Sigmoid colon (tissue), 7 donors: Measurements from ENCODE around the gene RAB11FIP5. TPM values are rescaled to one million over a fixed set of nuclear protein-coding genes. Genes with fewer than 3 reads are reported as not detected.
A peak's percentile ranks its signal among the peaks of the same experiment; 100 is the strongest.

Experiments used
- DNase-seq: peaks from one replicate; pipeline ENCODE4 v3.0.0-alpha.2; 2019
- H3K27ac ChIP-seq, 4 donors: fragments of 200-600 bp; sonication (generic); one replicate each; pipeline ENCODE4 v1.5.1; 2016 to 2019; ENCODE audit warnings: mild to moderate bottlenecking in 1 of 4
- H3K27me3 ChIP-seq, 3 donors: fragments of 200-600 bp; sonication (generic); one replicate each; pipeline ENCODE4 v1.5.1; 2019; ENCODE audit warnings: mild to moderate bottlenecking in 1 of 3
- H3K36me3 ChIP-seq, 4 donors: fragments of 200-600 bp; sonication (generic); one replicate each; pipeline ENCODE4 v1.5.1; 2016 to 2019
- H3K4me1 ChIP-seq, 4 donors: fragments of 200-600 bp; sonication (generic); one replicate each; pipeline ENCODE4 v1.5.1; 2017 to 2019
- H3K4me3 ChIP-seq, 4 donors: fragments of 200-600 bp; sonication (generic); one replicate each; pipeline ENCODE4 v1.5.1; 2017 to 2019; ENCODE audit warnings: mild to moderate bottlenecking in 2 of 4, moderate library complexity in 1 of 4
- H3K9me3 ChIP-seq, 4 donors: fragments of 200-600 bp in 3 of 4; sonication (generic) in 3 of 4; one replicate each; pipeline versions ENCODE4 v1.5.1 to v1.6.1; 2013 to 2019
- EP300 ChIP-seq, 4 donors: sonication (generic); formaldehyde crosslinking; IDR thresholded peaks; one replicate each; pipeline ENCODE4 v1.6.1; 2017; ENCODE audit warnings: antibody characterized with exemption in 4 of 4
- POLR2A ChIP-seq, 2 donors: fragments of 450-650 bp; IDR thresholded peaks; one replicate each; pipeline ENCODE4 v1.6.1; 2016; ENCODE audit warnings: antibody characterized with exemption in 2 of 2, mild to moderate bottlenecking in 2 of 2, moderate library complexity in 2 of 2
- POLR2AphosphoS5 ChIP-seq, 4 donors: sonication (generic); formaldehyde crosslinking; IDR thresholded peaks; one replicate each; pipeline ENCODE4 v1.6.1; 2017; ENCODE audit warnings: antibody characterized with exemption in 4 of 4
- WGBS, 2 donors: extraction: QIAGEN DNeasy Blood & Tissue Kit; methylation state at CpG; one replicate each; pipeline ENCODE4 v1.1.7; 2013; 5-methylcytosine and 5-hydroxymethylcytosine counted together
- intact Hi-C: fragments of 100-400 bp; cut with DNase I; formaldehyde crosslinking; loops from one replicate; pipeline ENCODE4 v1.15.1; 2023
- polyA plus RNA-seq, 3 donors: library from polyadenylated mRNA; stranded (reverse); fragments of 200-250 nt; gene quantifications; one replicate each; pipeline ENCODE4 v1.2.3, GENCODE V29; 2013
- total RNA-seq, 4 donors: library from RNA; depleted of rRNA; stranded (reverse); fragments of >200 nt; gene quantifications; one replicate each; pipeline ENCODE4 v1.1.0, GENCODE V29; 2016
- TF ChIP-seq, protein P1 (sequence below), 4 experiments: fragments of 450-650 bp in 3 of 4; fragments of 200-600 bp in 1 of 4; IDR thresholded peaks; one replicate each; pipeline ENCODE4 v1.5.1; 2016 to 2019; ENCODE audit warnings: antibody characterized with exemption in 4 of 4, mild to moderate bottlenecking in 3 of 4, moderate library complexity in 2 of 4
- donor health status: healthy with polysubstance abuse.
- donor health status: Bipolar disorder and iron deficiency.
- donor health status: healthy.

Gene RAB11FIP5
- total and polyA plus RNA-seq, 7 donors = 9.6 to 24.4 (median 13.9) TPM

DNA sequence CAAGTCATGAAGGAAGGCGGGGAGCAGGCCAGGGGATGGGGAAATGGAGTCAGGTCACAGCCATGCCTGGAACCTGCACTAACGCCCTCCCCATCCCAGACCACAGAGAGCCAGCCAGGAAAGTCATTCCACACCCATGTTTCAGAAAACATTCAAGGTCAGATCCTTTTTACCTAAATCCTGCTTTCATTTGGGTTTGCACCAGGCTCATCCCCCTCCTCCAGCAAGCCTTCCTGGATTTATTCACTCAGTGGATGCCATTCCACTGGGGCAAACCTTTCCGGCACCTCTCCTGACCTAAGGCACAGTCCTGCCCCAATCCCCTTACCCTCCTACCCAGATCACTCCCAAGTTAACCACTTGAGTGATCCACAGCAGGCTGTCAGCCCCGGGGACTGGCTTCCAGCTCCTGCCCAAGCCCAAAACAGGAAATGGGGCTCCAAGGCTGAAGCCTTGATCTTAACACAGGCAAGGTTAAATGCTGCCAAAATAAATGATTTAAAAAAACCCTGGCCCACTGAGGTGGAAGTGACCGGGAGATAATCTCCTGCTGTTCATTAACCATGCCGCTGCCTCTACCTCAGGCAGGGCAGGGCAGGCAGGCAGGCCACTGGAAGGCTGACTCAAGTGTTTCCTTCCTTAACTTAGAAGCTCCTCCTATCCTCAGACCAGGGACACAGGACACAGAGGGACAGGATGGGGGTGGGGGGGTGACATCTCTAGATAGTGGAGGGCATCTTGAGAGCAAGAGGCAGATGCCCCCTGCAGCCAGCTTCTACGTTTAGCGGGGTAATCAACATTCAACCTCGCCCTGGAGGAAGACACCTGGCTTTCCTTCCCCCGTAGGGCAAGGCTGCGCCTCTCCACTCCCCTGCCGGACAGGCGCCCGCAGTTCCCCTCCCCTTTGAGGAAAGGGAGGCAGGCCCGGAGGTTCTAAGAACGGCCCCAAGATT, 1.4 kb downstream of the RAB11FIP5 start:
- TF ChIP-seq, protein P1, sequence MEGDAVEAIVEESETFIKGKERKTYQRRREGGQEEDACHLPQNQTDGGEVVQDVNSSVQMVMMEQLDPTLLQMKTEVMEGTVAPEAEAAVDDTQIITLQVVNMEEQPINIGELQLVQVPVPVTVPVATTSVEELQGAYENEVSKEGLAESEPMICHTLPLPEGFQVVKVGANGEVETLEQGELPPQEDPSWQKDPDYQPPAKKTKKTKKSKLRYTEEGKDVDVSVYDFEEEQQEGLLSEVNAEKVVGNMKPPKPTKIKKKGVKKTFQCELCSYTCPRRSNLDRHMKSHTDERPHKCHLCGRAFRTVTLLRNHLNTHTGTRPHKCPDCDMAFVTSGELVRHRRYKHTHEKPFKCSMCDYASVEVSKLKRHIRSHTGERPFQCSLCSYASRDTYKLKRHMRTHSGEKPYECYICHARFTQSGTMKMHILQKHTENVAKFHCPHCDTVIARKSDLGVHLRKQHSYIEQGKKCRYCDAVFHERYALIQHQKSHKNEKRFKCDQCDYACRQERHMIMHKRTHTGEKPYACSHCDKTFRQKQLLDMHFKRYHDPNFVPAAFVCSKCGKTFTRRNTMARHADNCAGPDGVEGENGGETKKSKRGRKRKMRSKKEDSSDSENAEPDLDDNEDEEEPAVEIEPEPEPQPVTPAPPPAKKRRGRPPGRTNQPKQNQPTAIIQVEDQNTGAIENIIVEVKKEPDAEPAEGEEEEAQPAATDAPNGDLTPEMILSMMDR (IDR thresholded peaks at IDR 0.05) = no peak
- TF ChIP-seq EP300 (IDR thresholded peaks at IDR 0.05) = no peak
- no peak for TF ChIP-seq POLR2A (IDR thresholded peaks at IDR 0.05)
- TF ChIP-seq POLR2AphosphoS5 (IDR thresholded peaks at IDR 0.05) = peak in 1 of 4 donors; percentile 4
- no peak for DNase-seq
- H3K4me1 ChIP-seq = peaks cover 0 to 62% (median 41%) of the 10 kb centered on the region in 4 donors
- WGBS, 2 donors = 11 to 24% methylated on average over 16 of the region's 16 CpGs
- H3K9me3 ChIP-seq = no peaks in the 10 kb centered on the region
- intact Hi-C loops = loop anchor here (1.0 to 5.0 kb wide), 3 partner anchors 40 to 276 kb away; partner anchors contain the start of genes ALMS1, CCT7, PRADC1 and SFXN5
- peak overlapping the region; percentile 60 to 92 (median 84) for H3K4me3 ChIP-seq
- H3K36me3 ChIP-seq = no peaks in the 10 kb centered on the region
- H3K27ac ChIP-seq = peak overlapping the region; percentile 88 to 97 (median 92)
- H3K27me3 ChIP-seq = no peaks in the 10 kb centered on the region

DNA sequence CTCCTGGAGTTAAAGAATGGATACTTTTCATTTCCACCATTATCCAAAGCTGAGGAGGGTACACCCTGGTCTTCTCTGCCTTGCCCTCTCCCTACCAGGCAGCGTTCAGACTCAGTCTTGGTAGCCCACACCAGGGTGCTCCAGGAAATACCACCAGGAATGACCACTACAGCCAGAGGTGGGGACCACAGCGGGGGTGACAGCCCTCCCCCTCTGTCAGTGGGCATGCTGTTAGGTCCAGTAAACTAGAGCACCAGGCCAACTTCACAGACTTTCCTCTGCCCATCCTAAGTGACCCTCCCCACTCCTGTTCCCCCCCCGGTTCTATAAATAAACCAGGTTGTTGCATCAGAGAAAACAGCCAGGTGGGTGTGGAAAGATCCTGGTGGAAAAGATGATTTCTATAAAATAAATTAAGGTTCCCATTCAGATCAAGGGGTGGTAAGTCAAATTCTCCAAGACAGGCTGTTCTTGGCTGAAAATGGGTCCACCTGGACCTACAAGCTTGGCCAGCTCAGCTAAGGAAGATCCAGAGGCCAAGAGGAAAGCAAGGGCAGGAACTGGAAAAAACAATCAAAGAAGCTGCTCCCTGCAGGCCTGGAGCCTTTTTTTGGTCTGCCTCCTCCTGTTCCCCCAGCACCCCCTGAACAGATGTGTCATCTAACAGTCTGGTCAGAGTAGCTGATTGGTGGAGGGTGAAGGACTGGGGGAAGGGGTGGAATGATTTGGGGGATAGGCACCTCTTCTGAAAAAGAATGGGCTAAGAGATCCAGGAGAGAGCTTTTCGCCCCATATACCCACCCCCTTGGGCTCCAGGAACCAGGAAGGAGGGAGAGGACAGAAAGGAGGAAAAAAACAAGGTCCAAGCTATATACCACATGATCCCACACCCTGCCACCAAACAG, 2.3 kb downstream of the RAB11FIP5 start:
- intact Hi-C loops = loop anchor here (5.0 kb wide), 2 partner anchors 122 to 277 kb away; partner anchors contain the start of genes ALMS1, CCT7 and PRADC1
- Histone ChIP-seq H3K9me3 (no peaks in the 10 kb centered on the region), H3K4me3 (peak overlapping the region in 1 of 4 donors; percentile 87), H3K36me3 (no peaks in the 10 kb centered on the region), H3K4me1 (peaks cover 0 to 70% (median 41%) of the 10 kb centered on the region in 4 donors), H3K27ac (peak overlapping the region in 3 of 4 donors; percentile 25 to 97 (median 93)), H3K27me3 (no peaks in the 10 kb centered on the region)
- TF ChIP-seq, protein P1 (IDR thresholded peaks at IDR 0.05) = no peak
- TF ChIP-seq EP300 (IDR thresholded peaks at IDR 0.05) = no peak
- TF ChIP-seq POLR2A (IDR thresholded peaks at IDR 0.05) = no peak
- no peak for TF ChIP-seq POLR2AphosphoS5 (IDR thresholded peaks at IDR 0.05)
- DNase-seq = no peak
- WGBS, 2 donors = 77 to 83% methylated on average over 4 of the region's 4 CpGs

DNA sequence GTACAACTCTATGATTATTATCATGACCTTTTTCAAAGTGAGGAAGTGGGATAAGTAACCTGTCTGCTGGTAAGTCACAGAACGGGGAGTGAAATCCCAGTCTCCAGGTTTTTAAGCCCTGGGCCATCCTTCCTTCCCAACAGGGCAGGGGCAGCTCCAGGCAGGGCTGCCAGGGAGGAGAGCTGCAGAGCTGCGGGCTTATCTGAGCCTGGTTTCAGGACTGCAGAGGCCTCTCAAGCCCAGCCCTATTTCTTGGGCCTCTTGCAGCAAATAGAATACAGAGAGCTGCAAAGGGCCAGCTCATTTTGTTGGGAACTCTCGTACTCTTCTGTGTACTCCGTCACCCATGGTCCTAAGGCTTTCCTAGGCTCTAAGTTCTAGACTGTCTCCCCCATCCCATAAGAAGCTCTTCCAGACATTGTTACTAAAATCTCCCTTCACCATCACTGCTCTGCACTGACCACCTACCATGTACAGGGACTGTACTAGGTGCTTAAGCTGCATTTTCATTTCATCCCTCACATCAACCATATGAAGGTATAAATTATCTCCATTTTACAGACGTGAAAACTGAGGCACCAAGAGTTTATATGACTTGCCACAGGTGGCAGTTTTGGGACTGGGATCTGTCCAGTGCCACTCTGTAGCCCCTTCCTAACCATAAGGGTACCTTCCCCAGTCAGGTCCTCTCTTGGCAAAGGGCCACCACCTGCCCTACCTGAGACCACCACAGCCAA, 3.1 kb downstream of the RAB11FIP5 start:
- WGBS, 2 donors = 93 to 94% methylated on average over 5 of the region's 5 CpGs
- intact Hi-C loops = loop anchor here (5.0 kb wide), 2 partner anchors 123 to 278 kb away; partner anchors contain the start of genes ALMS1, CCT7 and PRADC1
- H3K4me3 ChIP-seq = no peak overlapping the region
- H3K27ac ChIP-seq = no peak overlapping the region
- no peak for TF ChIP-seq POLR2AphosphoS5 (IDR thresholded peaks at IDR 0.05)
- TF ChIP-seq EP300 (IDR thresholded peaks at IDR 0.05) = no peak
- TF ChIP-seq POLR2A (IDR thresholded peaks at IDR 0.05) = no peak
- TF ChIP-seq, protein P1 (IDR thresholded peaks at IDR 0.05) = no peak
- no peak for DNase-seq
- H3K27me3 ChIP-seq = no peaks in the 10 kb centered on the region
- H3K4me1 ChIP-seq = peaks cover 0 to 70% (median 41%) of the 10 kb centered on the region in 4 donors
- H3K36me3 ChIP-seq = no peaks in the 10 kb centered on the region
- no peaks in the 10 kb centered on the region for H3K9me3 ChIP-seq
